Nephron progenitor cell (in vitro differentiated cells): Measurements from ENCODE around the gene ADNP.

Source experiments
- DNase-seq: peaks from one replicate; pipeline ENCODE4 v3.0.0; 2021
- H3K27ac Mint-ChIP-seq: 2 replicates; pipeline ENCODE4 v1.8.0; 2021; ENCODE audit warnings: mild to moderate bottlenecking, moderate library complexity, mixed read lengths
- H3K27me3 Mint-ChIP-seq: 2 replicates; pipeline ENCODE4 v1.8.0; 2021; ENCODE audit warnings: mild to moderate bottlenecking, low read depth, mixed read lengths; ENCODE audit not compliant: poor library complexity
- H3K36me3 Mint-ChIP-seq: 2 replicates; pipeline ENCODE4 v1.8.0; 2021; ENCODE audit warnings: low read depth, mixed read lengths
- H3K4me1 Mint-ChIP-seq: 2 replicates; pipeline ENCODE4 v1.8.0; 2021; ENCODE audit warnings: mixed read lengths
- H3K4me3 Mint-ChIP-seq: 2 replicates; pipeline ENCODE4 v1.8.0; 2021; ENCODE audit warnings: mild to moderate bottlenecking, moderate library complexity, mixed read lengths
- H3K9me3 Mint-ChIP-seq: 2 replicates; pipeline ENCODE4 v1.8.0; 2021; ENCODE audit warnings: mild to moderate bottlenecking, moderate library complexity, mixed read lengths
- CTCF ChIP-seq: fragments of 200-600 bp; sonication (generic); IDR thresholded peaks from 2 replicates; pipeline ENCODE4 v1.5.0; 2021; ENCODE audit warnings: antibody characterized with exemption

The ADNP gene

GRCh38 chr20:50924261-50924920, 6.8 kb downstream of the ADNP start:
- Mint-ChIP-seq H3K4me1 (peaks cover 76% of the 10 kb centered on the region), H3K9me3 (no peaks in the 10 kb centered on the region), H3K27ac (no peak overlapping the region), H3K36me3 (peaks cover 62% of the 10 kb centered on the region), H3K4me3 (no peak overlapping the region), H3K27me3 (peaks cover under 1% of the 10 kb centered on the region)
- no peak for TF ChIP-seq CTCF
- no peak for DNase-seq

- peaks cover 60% of the 10 kb centered on the region for H3K36me3 Mint-ChIP-seq
- peaks cover 75% of the 10 kb centered on the region for H3K4me1 Mint-ChIP-seq
- no peaks in the 10 kb centered on the region for H3K9me3 Mint-ChIP-seq
- no peak overlapping the region for H3K4me3 Mint-ChIP-seq
- DNase-seq: no peak
- peak overlapping the region; percentile 83 for H3K27ac Mint-ChIP-seq
- no peaks in the 10 kb centered on the region for H3K27me3 Mint-ChIP-seq
- no peak for TF ChIP-seq CTCF
These were observed 9.3 kb downstream of the ADNP start for GRCh38 chr20:50921803-50922501.

- no peak for TF ChIP-seq CTCF
- H3K9me3 Mint-ChIP-seq: no peaks in the 10 kb centered on the region
- no peak for DNase-seq
- H3K27me3 Mint-ChIP-seq: no peaks in the 10 kb centered on the region
- H3K4me1 Mint-ChIP-seq: peaks cover 75% of the 10 kb centered on the region
- no peak overlapping the region for H3K4me3 Mint-ChIP-seq
- no peak overlapping the region for H3K27ac Mint-ChIP-seq
- H3K36me3 Mint-ChIP-seq: peaks cover 56% of the 10 kb centered on the region
These were observed 10.2 kb downstream of the ADNP start for GRCh38 chr20:50920997-50921396.

GRCh38 chr20:50919567-50919966, 11.7 kb downstream of the ADNP start:
- no peaks in the 10 kb centered on the region for H3K9me3 Mint-ChIP-seq
- peaks cover 76% of the 10 kb centered on the region for H3K4me1 Mint-ChIP-seq
- peak overlapping the region; percentile 11 for H3K4me3 Mint-ChIP-seq
- H3K27me3 Mint-ChIP-seq: no peaks in the 10 kb centered on the region
- H3K27ac Mint-ChIP-seq: peak overlapping the region; percentile 88
- H3K36me3 Mint-ChIP-seq: peaks cover 46% of the 10 kb centered on the region
- no peak for TF ChIP-seq CTCF
- no peak for DNase-seq

GRCh38 chr20:50918403-50918802, 12.8 kb downstream of the ADNP start:
- Mint-ChIP-seq H3K9me3 (no peaks in the 10 kb centered on the region), H3K27me3 (no peaks in the 10 kb centered on the region), H3K36me3 (peaks cover 49% of the 10 kb centered on the region), H3K4me3 (no peak overlapping the region), H3K27ac (peak overlapping the region; percentile 44), H3K4me1 (peaks cover 79% of the 10 kb centered on the region)
- no peak for DNase-seq
- no peak for TF ChIP-seq CTCF

GRCh38 chr20:50916934-50917333, 14.3 kb downstream of the ADNP start:
- Mint-ChIP-seq H3K27me3 (no peaks in the 10 kb centered on the region), H3K4me1 (peaks cover 72% of the 10 kb centered on the region), H3K27ac (peak overlapping the region; percentile 67)

More at GRCh38 chr20:50916934-50917333, 14.3 kb downstream of the ADNP start:
- no peak for DNase-seq
- no peak overlapping the region for H3K4me3 Mint-ChIP-seq
- peaks cover 47% of the 10 kb centered on the region for H3K36me3 Mint-ChIP-seq
- no peak for TF ChIP-seq CTCF
- H3K9me3 Mint-ChIP-seq: no peaks in the 10 kb centered on the region
